WTC11 (cell line): Measurements from ENCODE around the gene HBQ1. TPM values are rescaled to one million over a fixed set of nuclear protein-coding genes. Genes with fewer than 3 reads are reported as not detected.

Source experiments
- ATAC-seq: fragments of 200-7000 bp; cut with Tn5 transposase; 2 replicates; pipeline ENCODE4 v1.10.0; 2021; ENCODE audit warnings: mild to moderate bottlenecking, moderate library complexity
- CTCF ChIA-PET: fragments of 300-600 bp; sonication (Branson Sonifier 250); formaldehyde crosslinking; loops from one replicate; lab custom pipeline; 2021; ENCODE audit warnings: antibody characterized with exemption; lab: Charles Lee
- POLR2A ChIA-PET: fragments of 350-600 bp; sonication (Branson Sonifier 250); formaldehyde crosslinking; loops from one replicate; lab custom pipeline; 2021; ENCODE audit warnings: antibody characterized with exemption; lab: Charles Lee
- DNase-seq: peaks from one replicate; pipeline ENCODE4 v3.0.0; 2021; ENCODE audit warnings: low spot score
- H3K27ac Mint-ChIP-seq: 2 replicates; pipeline ENCODE4 v1.8.0; 2021; ENCODE audit warnings: mixed read lengths
- H3K27me3 Mint-ChIP-seq: 2 replicates; pipeline ENCODE4 v1.8.0; 2021; ENCODE audit warnings: low read depth, mild to moderate bottlenecking, moderate library complexity, mixed read lengths
- H3K36me3 Mint-ChIP-seq: 2 replicates; pipeline ENCODE4 v1.8.0; 2021; ENCODE audit warnings: mixed read lengths
- H3K4me1 Mint-ChIP-seq: 2 replicates; pipeline ENCODE4 v1.8.0; 2022; ENCODE audit warnings: mixed read lengths
- H3K4me3 Mint-ChIP-seq: 2 replicates; pipeline ENCODE4 v1.8.0; 2021; ENCODE audit warnings: mild to moderate bottlenecking, moderate library complexity, mixed read lengths
- H3K9me3 Mint-ChIP-seq: 2 replicates; pipeline ENCODE4 v1.8.0; 2021; ENCODE audit warnings: mixed read lengths
- ATF6 ChIP-seq: sonication (generic); formaldehyde crosslinking; IDR thresholded peaks from 2 replicates; pipeline ENCODE4 v1.8.1; 2023; ENCODE audit warnings: mild to moderate bottlenecking, missing genetic modification reagents
- CTCF ChIP-seq: fragments of 200-600 bp; IDR thresholded peaks from 2 replicates; pipeline ENCODE4 v1.8.0; 2022; ENCODE audit warnings: antibody characterized with exemption
- E2F5 ChIP-seq: sonication (generic); formaldehyde crosslinking; IDR thresholded peaks from 2 replicates; pipeline ENCODE4 v1.8.1; 2022; ENCODE audit warnings: mild to moderate bottlenecking, moderate library complexity, missing genetic modification reagents
- ESRRA ChIP-seq: sonication (generic); formaldehyde crosslinking; IDR thresholded peaks from 2 replicates; pipeline ENCODE4 v1.8.1; 2022; ENCODE audit warnings: mild to moderate bottlenecking, missing genetic modification reagents, borderline replicate concordance
- HMGXB4 ChIP-seq: sonication (generic); formaldehyde crosslinking; IDR thresholded peaks from 2 replicates; pipeline ENCODE4 v1.8.1; 2023; ENCODE audit warnings: mild to moderate bottlenecking, moderate library complexity, missing genetic modification reagents
- RORB ChIP-seq: fragments of 250-450 bp; sonication (Bioruptor Pico); IDR thresholded peaks from 2 replicates; pipeline ENCODE4 v1.9.0; 2021; ENCODE audit warnings: mild to moderate bottlenecking
- ZNF219 ChIP-seq: sonication (generic); formaldehyde crosslinking; IDR thresholded peaks from 2 replicates; pipeline ENCODE4 v1.8.0; 2023; ENCODE audit warnings: missing genetic modification reagents, mild to moderate bottlenecking, borderline replicate concordance
- ZNF396 ChIP-seq: fragments of 250-450 bp; sonication (Bioruptor Pico); IDR thresholded peaks from 2 replicates; pipeline ENCODE4 v1.8.0; 2021; ENCODE audit warnings: mild to moderate bottlenecking, moderate library complexity, borderline replicate concordance
- ZNF512 ChIP-seq: sonication (generic); formaldehyde crosslinking; IDR thresholded peaks from 2 replicates; pipeline ENCODE4 v1.8.1; 2022; ENCODE audit warnings: missing genetic modification reagents, borderline replicate concordance
- total RNA-seq: library from RNA; stranded (reverse); gene quantifications from 3 replicates; pipeline ENCODE4 v1.2.3, GENCODE V29; 2021

The HBQ1 gene
- total RNA-seq, 1 experiment from 2014 or later, result 3.0 TPM

GRCh38 chr16:185691-186090 is 5.4 kb downstream of the HBQ1 start:
- H3K4me1 Mint-ChIP-seq, result no peaks in the 10 kb centered on the region
- peaks cover 4% of the 10 kb centered on the region for H3K27me3 Mint-ChIP-seq
- TF ChIP-seq ZNF396 (CRISPR knock-in tag) (no peak), ZNF219 (CRISPR knock-in tag) (no peak), ESRRA (CRISPR knock-in tag) (no peak), HMGXB4 (CRISPR knock-in tag) (no peak), CTCF (no peak)
- peak overlapping the region; percentile 49; the same call in 1 of the 2 replicates for H3K27ac Mint-ChIP-seq
- no peak overlapping the region for H3K4me3 Mint-ChIP-seq
- DNase-seq (no peak), ATAC-seq (no peak)
- POLR2A ChIA-PET, result no interaction called here
- H3K36me3 Mint-ChIP-seq, result peaks cover 32% of the 10 kb centered on the region
- H3K9me3 Mint-ChIP-seq, result no peaks in the 10 kb centered on the region
- CTCF ChIA-PET, result interaction anchor here (1.9 kb wide), 1 partner anchor 68 kb away, joined by 6 read pairs; no protein-coding TSS in a partner anchor

GRCh38 chr16:187330-187729 is 7.1 kb downstream of the HBQ1 start:
- ChIA-PET POLR2A (interaction anchor here (0.7 kb wide), 1 partner anchor 32 kb away, joined by 3 read pairs; no protein-coding TSS in a partner anchor), CTCF (interaction anchor here (0.6 to 1.1 kb wide), 2 partner anchors 80 to 1093 kb away, joined by 3 to 5 read pairs; no protein-coding TSS in a partner anchor)
- DNase-seq (no peak), ATAC-seq (no peak)
- H3K27me3 Mint-ChIP-seq, result no peaks in the 10 kb centered on the region
- H3K27ac Mint-ChIP-seq, result no peak overlapping the region
- no peak overlapping the region for H3K4me3 Mint-ChIP-seq
- peaks cover 47% of the 10 kb centered on the region for H3K36me3 Mint-ChIP-seq
- H3K9me3 Mint-ChIP-seq, result no peaks in the 10 kb centered on the region
- TF ChIP-seq RORB (CRISPR knock-in tag), result no peak
- H3K4me1 Mint-ChIP-seq, result no peaks in the 10 kb centered on the region

GRCh38 chr16:188674-189073 is 8.4 kb downstream of the HBQ1 start:
- Mint-ChIP-seq H3K4me3 (no peak overlapping the region), H3K27ac (0 out of 2 replicates have a peak overlapping the region, but pooled peaks have one; percentile 53), H3K27me3 (no peaks in the 10 kb centered on the region), H3K9me3 (no peaks in the 10 kb centered on the region), H3K36me3 (peaks cover 56% of the 10 kb centered on the region), H3K4me1 (no peaks in the 10 kb centered on the region)
- ChIA-PET POLR2A (no interaction called here), CTCF (interaction anchor here (0.6 to 1.3 kb wide), 3 partner anchors 8 to 92 kb away, joined by 3 read pairs; partner anchors contain the start of gene HBQ1)
- no peak for DNase-seq
- TF ChIP-seq E2F5, result no peak
- no peak for TF ChIP-seq ZNF512
- TF ChIP-seq ATF6 (CRISPR knock-in tag), result no peak
- peak; percentile 50 for ATAC-seq
